Sigmoid colon (tissue), 4 donors: ENCODE measurements around the gene TNK2.

Experiments
- EP300 ChIP-seq, 4 donors: sonication (generic); formaldehyde crosslinking; IDR thresholded peaks; one replicate each; pipeline ENCODE4 v1.6.1; 2017; ENCODE audit warnings: antibody characterized with exemption in 4 of 4
- POLR2AphosphoS5 ChIP-seq, 4 donors: sonication (generic); formaldehyde crosslinking; IDR thresholded peaks; one replicate each; pipeline ENCODE4 v1.6.1; 2017; ENCODE audit warnings: antibody characterized with exemption in 4 of 4
- TF ChIP-seq, protein P1 (sequence below), 4 experiments: fragments of 450-650 bp in 3 of 4; fragments of 200-600 bp in 1 of 4; IDR thresholded peaks; one replicate each; pipeline ENCODE4 v1.5.1; 2016 to 2019; ENCODE audit warnings: antibody characterized with exemption in 4 of 4, mild to moderate bottlenecking in 3 of 4, moderate library complexity in 2 of 4

DNA sequence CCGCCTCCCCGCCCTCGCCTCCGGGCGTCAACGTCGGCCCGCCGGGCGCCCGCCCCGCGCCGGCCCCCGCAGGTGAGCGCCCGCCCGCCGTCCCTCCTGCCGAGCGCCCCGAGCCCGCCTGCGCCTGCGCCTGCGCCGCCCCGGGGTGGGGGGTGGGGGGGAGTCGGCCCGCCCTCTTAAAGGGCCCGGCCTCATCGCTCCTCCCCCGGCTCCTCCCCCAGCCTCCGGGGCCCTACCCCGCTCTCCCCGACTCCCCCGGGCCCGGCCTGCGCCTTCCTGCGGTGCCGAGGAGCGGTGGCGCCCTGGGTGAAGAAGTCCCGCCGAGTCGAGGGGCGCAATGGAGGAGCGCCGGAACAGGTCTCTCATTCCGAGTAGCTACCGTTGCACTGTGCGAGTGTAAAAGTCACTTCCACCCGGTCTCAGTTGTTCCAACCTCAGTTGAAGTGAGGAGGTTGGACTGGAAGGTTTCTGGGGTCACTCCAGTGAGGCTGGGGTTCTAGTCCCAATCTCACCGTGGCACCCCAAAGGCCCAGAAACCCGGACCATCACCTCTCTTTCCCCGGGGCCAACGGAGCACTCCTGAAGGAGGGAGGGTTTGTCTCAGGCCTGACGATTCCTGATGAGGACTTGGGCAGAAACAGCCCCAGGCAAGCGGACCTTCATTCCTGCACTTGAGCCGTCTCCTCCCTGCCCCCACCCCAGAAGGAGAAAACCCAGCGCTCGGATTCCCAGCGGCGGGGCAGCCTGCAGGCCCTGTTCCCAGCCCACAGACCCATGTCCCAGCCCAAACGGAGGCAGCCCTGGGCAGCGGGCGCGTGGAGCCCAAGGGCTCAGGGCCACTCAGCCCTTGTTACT is 1.5 kb upstream of the TNK2 start:
- TF ChIP-seq, protein P1, sequence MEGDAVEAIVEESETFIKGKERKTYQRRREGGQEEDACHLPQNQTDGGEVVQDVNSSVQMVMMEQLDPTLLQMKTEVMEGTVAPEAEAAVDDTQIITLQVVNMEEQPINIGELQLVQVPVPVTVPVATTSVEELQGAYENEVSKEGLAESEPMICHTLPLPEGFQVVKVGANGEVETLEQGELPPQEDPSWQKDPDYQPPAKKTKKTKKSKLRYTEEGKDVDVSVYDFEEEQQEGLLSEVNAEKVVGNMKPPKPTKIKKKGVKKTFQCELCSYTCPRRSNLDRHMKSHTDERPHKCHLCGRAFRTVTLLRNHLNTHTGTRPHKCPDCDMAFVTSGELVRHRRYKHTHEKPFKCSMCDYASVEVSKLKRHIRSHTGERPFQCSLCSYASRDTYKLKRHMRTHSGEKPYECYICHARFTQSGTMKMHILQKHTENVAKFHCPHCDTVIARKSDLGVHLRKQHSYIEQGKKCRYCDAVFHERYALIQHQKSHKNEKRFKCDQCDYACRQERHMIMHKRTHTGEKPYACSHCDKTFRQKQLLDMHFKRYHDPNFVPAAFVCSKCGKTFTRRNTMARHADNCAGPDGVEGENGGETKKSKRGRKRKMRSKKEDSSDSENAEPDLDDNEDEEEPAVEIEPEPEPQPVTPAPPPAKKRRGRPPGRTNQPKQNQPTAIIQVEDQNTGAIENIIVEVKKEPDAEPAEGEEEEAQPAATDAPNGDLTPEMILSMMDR (IDR thresholded peaks at IDR 0.05): no peak
- no peak for TF ChIP-seq EP300 (IDR thresholded peaks at IDR 0.05)
- peak; percentile 28 to 74 (median 66) for TF ChIP-seq POLR2AphosphoS5 (IDR thresholded peaks at IDR 0.05)
